GM12891 (cell line): ENCODE data around the gene KRT84.

Experiments used
- POLR2A ChIP-seq: IDR thresholded peaks from 2 replicates; pipeline ENCODE4 v1.6.1; 2011; ENCODE audit warnings: low read depth, low read length, control low read depth
- SPI1 ChIP-seq: IDR thresholded peaks from 2 replicates; pipeline ENCODE4 v1.6.1; 2011; ENCODE audit warnings: low read depth, low read length, control low read depth
- TAF1 ChIP-seq: IDR thresholded peaks from 2 replicates; pipeline ENCODE4 v1.6.1; 2011; ENCODE audit warnings: low read depth, low read length, control low read depth

GRCh38 chr12:52392465-52393007, 7.1 kb upstream of the KRT84 start:
- no peak for TF ChIP-seq POLR2A
- TF ChIP-seq SPI1 = no peak
- no peak for TF ChIP-seq TAF1
